ENCODE results near the gene TRIM34. TPM values are rescaled to one million over a fixed set of nuclear protein-coding genes. Genes with fewer than 3 reads are reported as not detected.

The TRIM34 gene
- total RNA-seq, 1 donor from 2014 or later = 4.6 TPM

DNA sequence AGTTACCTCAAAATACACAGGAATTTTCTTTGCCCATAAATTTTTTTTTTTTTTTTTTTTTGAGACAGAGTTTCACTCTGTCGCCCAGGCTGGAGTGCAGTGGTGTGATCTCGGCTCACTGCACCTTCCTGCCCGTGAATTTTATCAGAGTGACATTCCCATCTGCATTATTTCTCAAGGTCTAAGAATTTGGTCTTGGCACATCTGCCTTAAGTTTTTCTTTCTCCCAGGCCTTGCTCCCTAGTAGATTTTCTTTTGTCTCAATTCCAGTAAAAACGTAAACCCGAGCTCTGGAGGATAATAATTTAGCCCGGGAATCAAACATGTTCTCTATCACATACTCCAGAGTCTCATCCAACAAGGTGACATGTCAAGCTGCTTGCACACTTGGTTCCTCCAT lies 16.0 kb upstream of the TRIM34 start:
- Histone ChIP-seq H2AFZ (ENCODE audit: low read depth, low read length) (no peak overlapping the region), H4K20me1 (ENCODE audit: insufficient read depth, low read length) (no peaks in the 10 kb centered on the region), H3K79me2 (ENCODE audit: insufficient read depth, low read length) (no peaks in the 10 kb centered on the region), H3K4me1 (ENCODE audit: insufficient read depth, low read length) (peaks cover 13% of the 10 kb centered on the region), H3K4me2 (ENCODE audit: low read length) (no peak overlapping the region), H3K4me3 (ENCODE audit: insufficient read depth, low read depth, low read length) (no peak overlapping the region), H3K27ac (ENCODE audit: low read depth, low read length) (peak overlapping the region; percentile 23), H3K9ac (ENCODE audit: low read length) (no peak overlapping the region), H3K27me3 (ENCODE audit: insufficient read depth, low read length) (no peaks in the 10 kb centered on the region), H3K9me3 (ENCODE audit: insufficient read depth, low read depth, low read length) (no peaks in the 10 kb centered on the region), H3K36me3 (ENCODE audit: insufficient read depth, low read length) (peaks cover 4% of the 10 kb centered on the region)
- FAIRE-seq = no peak
- Mint-ChIP-seq H3K4me3 (ENCODE audit: unreplicated experiment) (no peak overlapping the region), H3K9me3 (ENCODE audit: unreplicated experiment) (no peaks in the 10 kb centered on the region), H3K36me3 (ENCODE audit: low read depth, unreplicated experiment) (peaks cover 20% of the 10 kb centered on the region), H3K27ac (ENCODE audit: unreplicated experiment) (no peak overlapping the region), H3K4me1 (ENCODE audit: low read depth, unreplicated experiment) (peaks cover 11% of the 10 kb centered on the region), H3K27me3 (ENCODE audit: low read depth, unreplicated experiment) (no peaks in the 10 kb centered on the region)
- peak; percentile 44 for DNase-seq (ENCODE audit: low read depth)
- TF ChIP-seq EZH2 (IDR thresholded peaks at IDR 0.05; ENCODE audit: insufficient read depth, low read length) = no peak
- TF ChIP-seq, protein P1, sequence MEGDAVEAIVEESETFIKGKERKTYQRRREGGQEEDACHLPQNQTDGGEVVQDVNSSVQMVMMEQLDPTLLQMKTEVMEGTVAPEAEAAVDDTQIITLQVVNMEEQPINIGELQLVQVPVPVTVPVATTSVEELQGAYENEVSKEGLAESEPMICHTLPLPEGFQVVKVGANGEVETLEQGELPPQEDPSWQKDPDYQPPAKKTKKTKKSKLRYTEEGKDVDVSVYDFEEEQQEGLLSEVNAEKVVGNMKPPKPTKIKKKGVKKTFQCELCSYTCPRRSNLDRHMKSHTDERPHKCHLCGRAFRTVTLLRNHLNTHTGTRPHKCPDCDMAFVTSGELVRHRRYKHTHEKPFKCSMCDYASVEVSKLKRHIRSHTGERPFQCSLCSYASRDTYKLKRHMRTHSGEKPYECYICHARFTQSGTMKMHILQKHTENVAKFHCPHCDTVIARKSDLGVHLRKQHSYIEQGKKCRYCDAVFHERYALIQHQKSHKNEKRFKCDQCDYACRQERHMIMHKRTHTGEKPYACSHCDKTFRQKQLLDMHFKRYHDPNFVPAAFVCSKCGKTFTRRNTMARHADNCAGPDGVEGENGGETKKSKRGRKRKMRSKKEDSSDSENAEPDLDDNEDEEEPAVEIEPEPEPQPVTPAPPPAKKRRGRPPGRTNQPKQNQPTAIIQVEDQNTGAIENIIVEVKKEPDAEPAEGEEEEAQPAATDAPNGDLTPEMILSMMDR (IDR thresholded peaks at IDR 0.05; ENCODE audit: insufficient read depth, low read depth, low read length) = no peak

DNA sequence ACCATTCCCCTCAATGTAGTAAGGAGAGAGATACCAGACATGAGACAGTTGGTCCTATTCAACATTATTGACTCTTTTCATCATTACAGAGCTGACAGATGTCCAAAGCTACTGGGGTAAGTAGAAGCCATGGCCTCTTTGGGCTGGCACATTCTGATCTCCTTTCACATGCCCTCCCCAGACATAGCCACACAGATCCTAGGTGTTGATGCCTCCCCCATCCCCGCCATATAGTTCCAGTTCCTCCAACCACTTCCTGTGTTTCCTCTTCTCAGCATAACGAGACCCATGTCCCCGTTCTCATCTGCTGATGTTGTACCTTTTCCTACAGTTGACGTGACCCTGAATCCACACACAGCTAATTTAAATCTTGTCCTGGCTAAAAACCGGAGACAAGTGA lies 14.4 kb upstream of the TRIM34 start:
- H3K4me2 ChIP-seq (ENCODE audit: low read length) = no peak overlapping the region
- H3K9me3 Mint-ChIP-seq (ENCODE audit: unreplicated experiment) = no peaks in the 10 kb centered on the region
- TF ChIP-seq, protein P1 (IDR thresholded peaks at IDR 0.05; ENCODE audit: insufficient read depth, low read depth, low read length) = no peak
- TF ChIP-seq EZH2 (IDR thresholded peaks at IDR 0.05; ENCODE audit: insufficient read depth, low read length) = no peak
- no peaks in the 10 kb centered on the region for H3K27me3 Mint-ChIP-seq (ENCODE audit: low read depth, unreplicated experiment)
- FAIRE-seq (no peak), DNase-seq (ENCODE audit: low read depth) (no peak)
- no peak overlapping the region for H3K4me3 ChIP-seq (ENCODE audit: insufficient read depth, low read depth, low read length)
- no peak overlapping the region for H2AFZ ChIP-seq (ENCODE audit: low read depth, low read length)
- H3K27me3 ChIP-seq (ENCODE audit: insufficient read depth, low read length) = no peaks in the 10 kb centered on the region
- H3K36me3 ChIP-seq (ENCODE audit: insufficient read depth, low read length) = no peaks in the 10 kb centered on the region
- H3K79me2 ChIP-seq (ENCODE audit: insufficient read depth, low read length) = no peaks in the 10 kb centered on the region
- H3K27ac ChIP-seq (ENCODE audit: low read depth, low read length) = no peak overlapping the region
- H3K4me1 Mint-ChIP-seq (ENCODE audit: low read depth, unreplicated experiment) = peaks cover 10% of the 10 kb centered on the region
- H3K9ac ChIP-seq (ENCODE audit: low read length) = no peak overlapping the region
- no peak overlapping the region for H3K27ac Mint-ChIP-seq (ENCODE audit: unreplicated experiment)
- H4K20me1 ChIP-seq (ENCODE audit: insufficient read depth, low read length) = no peaks in the 10 kb centered on the region
- H3K36me3 Mint-ChIP-seq (ENCODE audit: low read depth, unreplicated experiment) = peaks cover 17% of the 10 kb centered on the region
- H3K4me3 Mint-ChIP-seq (ENCODE audit: unreplicated experiment) = no peak overlapping the region
- H3K9me3 ChIP-seq (ENCODE audit: insufficient read depth, low read depth, low read length) = no peaks in the 10 kb centered on the region
- peaks cover 11% of the 10 kb centered on the region for H3K4me1 ChIP-seq (ENCODE audit: insufficient read depth, low read length)

DNA sequence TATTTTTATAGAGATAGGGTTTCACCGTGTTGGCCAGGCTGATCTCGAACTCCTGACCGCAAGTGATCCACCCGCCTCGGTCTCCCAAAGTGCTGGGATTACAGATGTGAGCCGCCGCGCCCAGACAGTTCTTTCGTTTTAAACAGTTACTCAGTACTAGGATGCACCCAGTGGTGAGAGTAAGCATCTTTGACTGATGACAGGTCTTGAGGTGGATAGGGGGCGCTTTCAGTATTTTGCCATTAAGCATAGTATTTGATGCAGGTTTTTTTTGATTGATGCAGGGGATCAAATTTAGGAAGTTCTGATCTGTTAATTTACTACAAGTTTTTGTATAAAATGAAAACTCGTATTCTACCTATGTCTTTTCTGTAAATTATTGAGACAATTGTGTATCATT lies 13.2 kb upstream of the TRIM34 start:
- Histone ChIP-seq H3K4me3 (ENCODE audit: insufficient read depth, low read depth, low read length) (no peak overlapping the region), H3K79me2 (ENCODE audit: insufficient read depth, low read length) (no peaks in the 10 kb centered on the region), H3K9me3 (ENCODE audit: insufficient read depth, low read depth, low read length) (no peaks in the 10 kb centered on the region), H3K36me3 (ENCODE audit: insufficient read depth, low read length) (no peaks in the 10 kb centered on the region), H4K20me1 (ENCODE audit: insufficient read depth, low read length) (no peaks in the 10 kb centered on the region), H3K27me3 (ENCODE audit: insufficient read depth, low read length) (no peaks in the 10 kb centered on the region), H3K27ac (ENCODE audit: low read depth, low read length) (no peak overlapping the region), H2AFZ (ENCODE audit: low read depth, low read length) (no peak overlapping the region), H3K4me2 (ENCODE audit: low read length) (no peak overlapping the region), H3K4me1 (ENCODE audit: insufficient read depth, low read length) (no peaks in the 10 kb centered on the region), H3K9ac (ENCODE audit: low read length) (no peak overlapping the region)
- FAIRE-seq = no peak
- no peak for TF ChIP-seq EZH2 (IDR thresholded peaks at IDR 0.05; ENCODE audit: insufficient read depth, low read length)
- TF ChIP-seq, protein P1 (IDR thresholded peaks at IDR 0.05; ENCODE audit: insufficient read depth, low read depth, low read length) = no peak
- Mint-ChIP-seq H3K27ac (ENCODE audit: unreplicated experiment) (no peak overlapping the region), H3K27me3 (ENCODE audit: low read depth, unreplicated experiment) (no peaks in the 10 kb centered on the region), H3K9me3 (ENCODE audit: unreplicated experiment) (no peaks in the 10 kb centered on the region), H3K36me3 (ENCODE audit: low read depth, unreplicated experiment) (peaks cover 13% of the 10 kb centered on the region), H3K4me1 (ENCODE audit: low read depth, unreplicated experiment) (no peaks in the 10 kb centered on the region), H3K4me3 (ENCODE audit: unreplicated experiment) (no peak overlapping the region)
- DNase-seq (ENCODE audit: low read depth) = no peak

All from astrocyte (in vitro differentiated cells and primary cell).